GDM1 (cell line): ENCODE measurements around the gene NARF.
A peak's percentile ranks its signal among the peaks of the same experiment; 100 is the strongest.

ENCODE experiments used
- DNase-seq: peaks from one replicate; lab custom pipeline; 2025; lab: John Stamatoyannopoulos, UW

NARF gene

GRCh38 chr17:82474223-82475010 lies 15.9 kb downstream of the NARF start:
- no peak for DNase-seq

GRCh38 chr17:82475458-82475857 lies 16.9 kb downstream of the NARF start:
- no peak for DNase-seq

GRCh38 chr17:82477934-82478333 lies 19.4 kb downstream of the NARF start:
- no peak for DNase-seq

- no peak for DNase-seq
Measured at GRCh38 chr17:82479602-82480001, 21.1 kb downstream of the NARF start.

- DNase-seq: no peak
Measured at GRCh38 chr17:82480318-82480717, 21.8 kb downstream of the NARF start.

- no peak for DNase-seq
Measured at GRCh38 chr17:82483204-82483660, 24.7 kb downstream of the NARF start.

GRCh38 chr17:82483836-82484235 lies 25.3 kb downstream of the NARF start:
- no peak for DNase-seq

GRCh38 chr17:82486231-82487094 lies 27.9 kb downstream of the NARF start:
- no peak for DNase-seq

- no peak for DNase-seq
Measured at GRCh38 chr17:82487910-82488309, 29.4 kb downstream of the NARF start.

- no peak for DNase-seq
Measured at GRCh38 chr17:82489117-82489516, 30.6 kb downstream of the NARF start.

- no peak for DNase-seq
Measured at GRCh38 chr17:82489851-82490511, 31.4 kb downstream of the NARF start.

GRCh38 chr17:82490512-82491195 lies 32.1 kb downstream of the NARF start:
- no peak for DNase-seq

GRCh38 chr17:82491196-82491530 lies 32.6 kb downstream of the NARF start:
- no peak for DNase-seq

GRCh38 chr17:82491533-82491932 lies 33.0 kb downstream of the NARF start:
- no peak for DNase-seq

GRCh38 chr17:82492643-82493225 lies 34.2 kb downstream of the NARF start:
- DNase-seq: no peak

GRCh38 chr17:82493226-82493781 lies 34.8 kb downstream of the NARF start:
- no peak for DNase-seq

GRCh38 chr17:82494236-82495055 lies 35.9 kb downstream of the NARF start:
- peak; percentile 83 for DNase-seq

GRCh38 chr17:82495844-82496528 lies 37.4 kb downstream of the NARF start:
- no peak for DNase-seq

- DNase-seq: peak; percentile 91
Measured at GRCh38 chr17:82496529-82497434, 38.2 kb downstream of the NARF start.
